ENCODE measurements around the gene PMS1.
"Not testable (repeated sequence)": the region's sequence is repeated elsewhere in the genome, so short reads cannot be mapped to it uniquely, and the experiment has no call there.

PMS1 gene

GRCh38 chr2:189866296-189866695 lies 82.0 kb downstream of the PMS1 start:
- no peak for DNase-seq

- no peak for DNase-seq
Observed at GRCh38 chr2:189868896-189869295, 84.6 kb downstream of the PMS1 start.

- peak; percentile 37 for DNase-seq
Observed at GRCh38 chr2:189870381-189871085, 86.3 kb downstream of the PMS1 start.

GRCh38 chr2:189873696-189874095 lies 89.4 kb downstream of the PMS1 start:
- no peak for DNase-seq

- no peak for DNase-seq
Observed at GRCh38 chr2:189874586-189875320, 90.5 kb downstream of the PMS1 start.

- DNase-seq: no peak
Observed at GRCh38 chr2:189876271-189876670, 92.0 kb downstream of the PMS1 start.

GRCh38 chr2:189879716-189880081 lies 95.4 kb downstream of the PMS1 start:
- no peak for DNase-seq

- DNase-seq: no peak
Observed at GRCh38 chr2:189880429-189880828, 96.2 kb downstream of the PMS1 start.

GRCh38 chr2:189880832-189881492 lies 96.7 kb downstream of the PMS1 start:
- DNase-seq: no peak

GRCh38 chr2:189885368-189885767 lies 101.1 kb downstream of the PMS1 start:
- no peak for DNase-seq

GRCh38 chr2:189892546-189893294 lies 108.5 kb downstream of the PMS1 start:
- DNase-seq: not testable (repeated sequence)

- DNase-seq: no peak
Observed at GRCh38 chr2:189896809-189897208, 112.6 kb downstream of the PMS1 start.

- DNase-seq: no peak
Observed at GRCh38 chr2:189899101-189899500, 114.9 kb downstream of the PMS1 start.

- no peak for DNase-seq
Observed at GRCh38 chr2:189900726-189901125, 116.5 kb downstream of the PMS1 start.

GRCh38 chr2:189901664-189902063 lies 117.4 kb downstream of the PMS1 start:
- DNase-seq: no peak

- DNase-seq: no peak
Observed at GRCh38 chr2:189913821-189914220, 129.6 kb downstream of the PMS1 start.

GRCh38 chr2:189916651-189917050 lies 132.4 kb downstream of the PMS1 start:
- no peak for DNase-seq
